DMS 273 (cell line): ENCODE data around the gene PTPRN2.

Source experiments
- DNase-seq: peaks from one replicate; lab custom pipeline; 2025; ENCODE audit not compliant: unreplicated experiment; lab: John Stamatoyannopoulos, UW

The PTPRN2 gene

DNA sequence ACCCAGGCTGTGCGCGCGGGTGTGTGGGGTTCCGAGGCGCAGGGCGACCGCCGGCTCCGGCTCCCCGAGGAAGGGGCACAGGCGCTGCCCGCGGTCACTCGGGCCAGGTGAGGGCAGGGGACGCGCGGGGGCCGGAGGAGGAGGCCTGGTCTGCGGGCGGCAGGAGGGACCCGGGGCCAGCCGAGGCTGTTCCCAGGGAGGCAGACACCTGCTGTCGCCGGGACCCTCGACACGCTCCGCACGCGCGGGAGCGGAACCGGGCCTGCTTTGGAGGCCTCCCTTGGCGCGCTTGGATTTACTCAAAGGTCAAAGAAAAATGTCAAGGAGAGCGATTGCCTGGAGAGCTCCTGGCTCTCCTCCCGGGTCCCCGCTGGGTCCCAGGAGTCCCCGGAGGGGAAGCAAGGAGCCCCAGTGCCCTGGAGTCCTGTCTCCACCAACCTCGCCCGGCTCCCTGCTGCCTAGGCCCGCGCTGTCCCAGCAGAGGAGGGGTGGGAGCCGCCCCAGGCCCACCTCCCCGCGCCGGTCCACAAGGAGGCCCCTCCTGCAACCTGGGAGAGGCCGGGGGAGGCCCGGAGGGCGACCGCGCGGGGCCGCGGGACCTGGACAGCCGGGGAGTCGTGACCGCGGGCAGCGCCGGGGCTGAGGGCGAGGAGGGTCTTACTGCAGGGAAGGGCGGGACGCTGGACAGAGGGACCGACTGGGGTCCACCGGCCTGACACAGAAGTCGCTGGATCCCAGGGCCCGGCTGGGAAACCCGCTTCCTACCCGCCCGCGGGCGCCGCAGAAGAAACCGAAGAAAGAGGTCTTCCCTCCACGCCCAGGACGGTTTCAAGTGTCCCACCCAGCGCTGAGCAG lies 902.0 kb downstream of the PTPRN2 start:
- DNase-seq, result no peak

DNA sequence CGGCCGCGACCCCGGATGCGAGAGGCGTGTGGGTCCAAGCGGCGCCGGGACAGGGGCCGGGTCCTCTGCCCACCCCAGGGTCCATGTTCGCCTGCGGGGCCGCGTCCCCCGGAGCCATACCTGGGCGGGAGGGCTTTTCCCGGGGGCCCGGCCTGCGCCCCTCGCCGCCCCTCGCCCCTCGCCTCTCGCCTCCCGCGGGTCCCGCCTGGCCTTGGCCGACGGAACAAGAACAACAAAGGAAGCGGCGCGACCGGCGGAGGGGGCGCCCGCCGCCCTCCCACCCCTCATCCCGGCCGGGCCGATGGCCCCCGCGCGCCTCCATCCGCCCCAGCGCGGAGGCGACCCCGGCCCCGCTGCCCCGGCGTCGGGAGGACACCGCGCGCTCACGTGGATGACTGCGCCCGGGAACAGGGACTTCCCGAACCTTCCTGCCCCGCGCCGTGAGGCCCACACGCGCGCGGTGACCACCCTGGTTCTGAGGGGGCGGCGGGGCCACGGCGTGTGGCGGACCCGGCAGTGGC lies 902.7 kb downstream of the PTPRN2 start:
- no peak for DNase-seq

DNA sequence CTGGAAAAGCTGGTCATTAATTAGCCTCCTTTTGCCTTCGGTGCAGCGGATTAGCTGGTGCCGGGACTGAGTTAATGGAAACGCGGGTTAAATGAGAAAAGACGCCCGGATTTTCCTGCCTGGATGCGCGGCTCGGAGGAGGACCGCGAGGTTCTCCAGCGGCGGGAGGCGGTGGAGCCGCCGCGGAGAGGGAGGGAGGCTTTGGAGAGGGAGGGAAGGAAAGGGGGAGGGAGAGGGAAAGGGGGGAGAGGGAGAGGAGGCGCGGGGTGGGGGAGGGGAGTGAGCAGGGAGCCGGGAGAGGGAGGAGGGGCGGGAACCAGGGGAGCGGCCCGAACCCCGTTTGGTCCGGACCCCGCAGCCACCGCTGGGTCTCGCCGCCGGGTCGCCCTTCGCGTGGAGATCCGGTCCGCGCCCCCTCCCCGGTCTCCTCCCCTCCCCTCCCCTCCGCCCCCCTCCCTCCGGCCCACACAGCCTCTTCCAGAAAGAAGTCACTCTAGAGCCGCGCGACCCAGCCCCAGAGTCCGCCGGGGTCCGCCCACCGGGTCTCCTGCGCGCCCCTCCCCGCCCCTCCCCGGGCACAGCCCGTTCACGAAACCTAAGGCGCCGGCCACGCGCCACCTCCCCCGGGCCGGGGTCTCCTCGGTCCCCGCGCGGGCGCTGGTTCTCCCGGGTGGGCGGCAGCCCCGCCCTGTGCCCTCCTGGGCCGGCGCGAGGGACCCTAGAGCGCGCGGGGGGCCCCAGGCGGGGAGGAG lies 903.3 kb downstream of the PTPRN2 start:
- no peak for DNase-seq

DNA sequence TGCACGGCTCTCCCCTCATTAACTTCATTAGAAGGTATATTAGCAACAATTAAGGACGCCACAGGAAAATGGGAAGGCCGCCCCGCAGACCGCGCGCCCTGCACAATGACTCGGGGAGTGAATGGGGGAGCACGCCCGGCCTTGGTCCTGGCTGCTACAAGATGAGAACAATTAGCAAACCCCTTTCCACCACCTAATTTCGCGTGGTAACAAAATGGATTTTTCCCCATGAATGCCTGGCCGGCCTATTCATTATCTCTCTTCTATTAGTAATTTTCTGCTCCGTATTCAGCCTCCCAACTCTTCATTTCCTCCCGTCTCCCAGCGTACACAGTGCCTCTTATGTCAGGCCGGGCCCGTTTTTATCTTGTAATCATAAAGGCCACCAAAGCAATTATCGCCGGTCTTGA lies 903.9 kb downstream of the PTPRN2 start:
- DNase-seq, result no peak

DNA sequence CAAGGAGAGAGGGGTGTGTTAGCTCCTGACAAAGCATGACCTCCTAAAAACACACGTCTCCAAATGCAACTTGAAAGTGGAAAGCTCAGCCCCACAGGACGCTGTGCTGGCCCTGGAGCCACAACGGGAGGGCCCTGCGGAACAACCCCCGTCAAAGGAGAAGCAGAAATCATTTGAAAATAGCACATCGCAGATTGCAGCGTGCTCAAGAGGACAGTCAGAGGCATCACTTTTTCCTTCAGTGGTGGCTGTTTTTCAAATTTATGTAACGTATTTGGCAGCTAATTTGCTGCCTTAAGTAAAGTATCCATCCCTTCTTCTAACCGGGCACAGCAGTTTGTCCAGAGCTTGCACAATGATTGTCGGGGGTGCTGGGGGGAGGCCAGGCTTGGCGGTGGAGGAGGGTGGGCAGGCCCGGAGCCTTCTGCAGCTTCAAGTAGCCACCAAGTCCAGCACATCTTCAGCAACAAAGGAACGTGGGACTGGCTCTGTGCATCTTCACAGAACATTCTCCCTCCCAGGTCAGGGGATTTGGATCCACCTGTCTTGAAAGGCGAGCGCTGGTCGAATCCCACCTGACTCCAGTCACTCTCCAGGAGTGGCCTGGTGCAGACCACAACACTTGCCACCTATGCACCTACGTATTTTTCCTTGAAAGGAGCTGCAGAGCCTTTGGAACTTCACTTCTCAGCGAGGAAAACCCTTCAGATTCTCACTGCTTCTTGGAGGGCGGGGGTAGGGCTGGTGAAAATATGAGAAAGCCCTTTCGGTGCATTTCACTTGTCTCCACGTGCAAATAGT lies 904.5 kb downstream of the PTPRN2 start:
- DNase-seq, result no peak

DNA sequence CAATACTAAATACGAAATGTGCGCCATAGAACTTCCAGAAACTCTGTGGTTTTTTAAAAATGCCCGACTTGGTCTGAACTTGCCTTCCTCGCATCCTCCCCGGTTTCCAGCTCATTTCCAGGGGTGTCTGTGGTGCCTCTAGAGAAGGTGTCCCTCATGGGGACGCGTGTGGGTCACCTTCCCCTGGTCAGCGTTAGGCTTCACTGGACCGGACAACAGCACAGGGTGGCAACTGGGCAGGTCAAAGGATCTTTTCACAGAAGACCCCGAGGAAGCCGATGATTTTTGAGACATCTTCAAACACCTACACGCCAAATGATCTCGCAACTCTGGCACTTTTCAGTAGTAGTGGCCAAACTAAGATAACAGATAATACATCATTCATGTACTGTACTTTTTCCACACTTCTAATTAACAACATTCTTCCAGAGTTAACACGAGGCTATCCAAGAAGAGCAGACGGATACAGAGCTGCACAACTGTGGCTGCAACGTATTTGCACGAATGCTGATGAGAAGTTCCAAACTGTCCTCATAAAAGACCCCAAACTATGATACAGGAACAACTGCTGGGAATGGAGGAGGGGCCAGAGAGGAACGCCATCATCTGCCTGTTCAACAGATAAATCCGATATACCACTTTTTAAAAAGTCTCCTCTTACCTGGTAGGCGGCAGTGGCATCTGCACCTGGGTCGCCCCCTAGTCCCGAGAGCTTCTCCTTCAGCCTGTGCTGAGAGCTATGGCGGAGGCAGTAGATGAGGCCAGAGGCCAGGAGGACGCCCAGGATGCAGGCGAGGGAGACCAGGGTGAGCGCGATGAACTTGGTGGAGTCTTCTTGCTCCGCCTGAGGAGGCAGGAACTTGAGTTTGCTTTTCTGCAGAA lies 905.3 kb downstream of the PTPRN2 start:
- no peak for DNase-seq

DNA sequence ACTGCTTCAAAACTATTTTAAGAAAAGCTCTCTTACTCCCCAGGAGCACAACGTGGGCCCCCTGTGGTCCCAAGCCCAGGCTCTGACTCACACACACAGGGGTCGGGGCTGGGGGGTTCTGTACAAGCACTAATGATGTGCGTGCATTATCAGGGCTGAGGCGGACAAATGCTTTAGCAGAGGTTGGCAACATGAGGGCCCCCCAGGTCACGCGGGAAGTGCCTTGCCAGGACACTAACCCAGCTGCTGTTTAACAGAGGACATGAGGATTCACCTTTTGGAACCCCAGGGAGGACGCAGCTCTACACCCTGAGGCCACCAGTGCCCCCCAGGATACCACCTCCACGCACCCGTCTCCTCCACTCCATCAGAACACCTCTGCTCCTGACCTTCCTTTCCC lies 908.0 kb downstream of the PTPRN2 start:
- DNase-seq, result no peak

DNA sequence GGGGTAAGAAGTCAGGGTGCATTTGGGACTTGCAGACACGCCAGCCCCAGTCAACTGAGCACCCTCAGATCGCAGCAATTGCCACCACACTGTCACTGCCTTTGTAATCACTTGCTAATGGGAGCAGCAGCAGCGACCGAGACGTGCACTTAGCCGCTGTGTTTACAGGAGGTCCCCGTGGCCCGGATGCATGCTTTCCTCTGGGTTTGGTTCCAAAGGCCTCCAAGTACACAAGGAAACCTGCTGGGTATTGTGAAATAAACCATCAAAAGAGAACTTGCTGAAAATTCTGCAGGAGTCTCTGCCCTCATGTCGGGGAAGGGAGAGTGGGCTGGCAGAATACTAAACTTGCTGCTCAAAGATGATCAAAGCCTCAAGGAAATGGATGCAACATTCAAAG lies 909.1 kb downstream of the PTPRN2 start:
- DNase-seq, result no peak

DNA sequence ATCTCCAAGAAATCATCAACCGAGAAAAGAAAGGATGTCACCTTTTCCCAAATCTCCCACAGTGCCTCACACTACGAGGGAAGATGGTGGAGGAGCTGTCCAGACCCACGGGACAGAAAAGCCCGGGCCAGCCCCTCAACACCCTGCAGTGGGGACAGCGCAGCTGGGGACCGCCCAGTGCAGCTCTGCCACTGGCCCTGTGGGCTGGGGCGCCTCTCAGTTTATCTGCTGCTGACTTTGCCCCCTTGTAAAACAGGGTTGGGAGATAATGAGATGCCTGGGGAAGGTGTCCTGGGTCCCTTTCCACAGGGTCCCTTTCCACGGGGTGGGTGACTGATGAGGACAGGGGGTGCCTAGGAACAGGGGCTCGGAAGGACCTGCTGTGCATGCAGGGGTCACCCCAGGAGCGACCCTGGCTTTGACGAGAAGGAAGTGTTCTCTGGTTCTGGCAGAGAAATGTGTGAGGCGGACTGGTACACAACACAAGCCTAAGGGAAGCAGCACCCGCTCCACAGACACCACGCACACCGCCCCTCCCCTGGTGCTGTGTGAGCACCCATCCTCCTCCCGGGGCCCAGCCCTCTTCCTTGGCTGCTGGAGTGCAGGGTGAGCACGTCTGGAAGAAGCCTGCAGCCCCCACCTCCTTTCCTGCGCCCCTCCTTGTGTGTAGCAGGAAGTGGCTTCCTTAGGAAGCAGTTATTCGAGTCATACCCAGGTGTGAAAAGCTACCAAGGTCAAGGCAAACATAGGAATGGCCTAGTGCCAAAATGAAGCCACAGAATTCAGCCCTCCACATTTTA lies 911.0 kb downstream of the PTPRN2 start:
- DNase-seq, result no peak

DNA sequence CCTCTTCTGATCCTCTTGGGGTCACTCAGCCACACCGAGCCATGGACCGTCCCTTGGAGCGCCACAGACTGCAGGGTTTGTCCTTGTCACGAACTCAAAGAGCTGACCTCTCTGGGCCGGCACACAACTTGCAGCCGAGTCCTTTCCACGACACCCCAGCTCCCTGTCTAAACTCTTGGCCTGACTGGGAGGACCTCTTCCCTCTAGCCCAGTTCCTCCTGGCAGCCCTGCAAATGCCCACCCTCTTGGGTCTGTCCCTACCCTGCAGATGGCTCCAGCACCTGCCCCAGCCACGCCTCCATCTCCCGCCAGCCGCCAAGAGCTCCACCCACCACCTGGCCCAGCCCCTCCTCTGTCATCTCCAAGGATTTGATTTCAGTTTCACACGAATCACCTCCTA lies 911.6 kb downstream of the PTPRN2 start:
- DNase-seq, result no peak

DNA sequence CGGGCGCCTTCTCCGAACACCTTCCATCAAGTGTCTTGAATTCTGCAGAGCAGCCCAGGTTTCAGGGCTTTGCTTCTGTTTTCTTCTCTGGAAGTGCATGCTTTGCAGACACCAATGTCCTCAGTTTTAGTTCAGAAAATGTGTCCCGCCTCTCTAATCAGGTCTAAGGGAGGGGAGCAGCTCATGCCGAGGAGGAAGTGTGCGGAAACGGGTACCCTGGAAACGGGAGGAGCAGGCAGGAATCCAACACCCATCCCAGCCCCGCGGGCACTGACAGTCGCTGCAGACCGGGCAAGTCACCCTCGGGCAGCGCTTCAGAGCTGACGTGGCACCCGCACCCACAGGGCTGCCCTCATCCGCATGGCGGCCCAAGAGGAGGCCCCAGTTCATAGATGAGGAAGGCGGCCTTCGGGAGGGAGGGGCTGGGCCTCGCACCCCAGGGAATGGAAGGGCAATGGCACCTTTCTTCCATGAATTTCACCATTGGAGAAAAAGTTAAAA lies 912.1 kb downstream of the PTPRN2 start:
- no peak for DNase-seq

DNA sequence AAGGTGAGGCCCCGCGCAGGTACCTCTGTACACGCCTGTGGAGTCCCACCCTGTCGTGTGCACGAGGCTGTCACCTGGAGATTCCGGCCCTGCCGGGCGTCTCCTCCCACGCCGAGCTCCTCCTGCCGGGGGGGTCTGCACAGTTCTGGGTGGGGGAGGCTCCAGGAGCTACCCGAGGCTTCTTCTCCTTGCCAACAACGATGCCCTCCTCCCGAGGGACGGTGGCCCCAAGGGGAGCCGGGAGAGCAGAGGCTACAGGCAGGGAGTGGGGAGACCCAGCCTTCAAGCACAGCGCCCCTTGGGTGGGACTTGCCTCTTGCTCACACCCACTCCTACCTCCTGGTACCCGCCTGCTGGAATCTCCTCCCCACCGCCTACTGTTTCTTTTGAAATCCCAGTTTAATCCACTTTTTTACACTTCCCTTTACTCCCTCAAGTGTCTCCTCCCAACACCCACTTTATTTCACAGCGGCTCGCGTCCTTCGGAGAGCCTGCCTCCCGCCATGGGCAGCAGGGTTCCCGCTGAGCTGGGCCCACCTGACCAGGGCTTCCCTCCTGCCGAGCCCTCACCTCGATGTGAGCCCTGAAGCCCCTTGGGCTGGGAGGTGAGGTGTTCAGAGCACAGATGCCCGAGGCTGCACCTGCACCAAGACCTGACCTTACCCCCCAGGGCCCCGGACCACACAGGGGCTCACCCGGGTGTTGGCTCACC lies 912.8 kb downstream of the PTPRN2 start:
- DNase-seq, result no peak

DNA sequence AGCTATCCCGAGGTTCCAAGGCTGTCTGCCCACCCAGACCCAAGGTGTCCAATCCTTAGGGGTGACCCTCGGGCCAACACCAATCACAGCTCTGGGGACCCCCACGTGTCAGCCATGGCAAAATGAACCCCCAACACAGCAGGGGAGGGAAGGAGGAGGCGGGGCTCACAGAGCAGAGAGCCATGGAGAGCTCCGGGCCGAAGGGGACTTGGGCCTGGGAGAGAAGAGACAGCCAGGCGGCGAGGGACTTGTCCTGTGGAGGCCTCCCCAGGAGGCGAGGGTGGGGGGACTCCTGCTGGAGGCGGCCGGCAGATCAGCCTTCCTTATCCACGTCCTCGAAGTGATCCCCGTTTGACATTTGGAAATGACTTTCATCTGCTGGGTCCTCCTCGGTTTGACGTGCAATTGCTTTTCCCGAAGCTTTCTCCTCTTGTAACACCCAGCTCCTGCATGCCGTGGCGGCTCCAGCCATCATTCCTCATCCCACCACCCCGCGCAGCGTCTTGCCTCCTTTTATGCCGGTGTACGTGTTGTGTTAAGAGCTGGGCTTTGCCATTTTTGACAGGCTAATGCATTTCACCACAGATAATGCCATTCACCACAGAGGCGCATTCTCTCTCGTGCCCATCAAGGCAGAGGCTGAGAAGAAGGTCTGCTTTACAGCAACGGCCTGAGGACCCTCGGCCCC lies 913.5 kb downstream of the PTPRN2 start:
- no peak for DNase-seq

DNA sequence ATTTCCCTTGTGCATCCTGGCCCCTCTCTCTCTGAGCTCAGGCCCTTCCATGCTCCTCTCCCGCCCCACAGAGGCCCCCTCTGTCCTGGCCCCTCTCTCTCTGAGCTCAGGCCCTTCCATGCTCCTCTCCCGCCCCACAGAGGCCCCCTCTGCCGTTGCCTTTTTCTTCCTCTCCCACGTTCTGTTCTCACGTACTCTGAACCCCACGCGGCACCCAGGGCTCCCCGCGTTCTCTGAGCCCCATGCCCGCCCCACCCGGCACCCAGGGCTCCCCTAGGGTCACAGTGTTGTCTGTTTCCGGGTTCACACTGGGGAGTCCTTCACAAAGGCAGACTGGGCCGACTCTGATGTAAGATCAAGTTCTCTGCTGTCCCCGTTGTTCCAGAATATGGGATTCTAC lies 914.0 kb downstream of the PTPRN2 start:
- no peak for DNase-seq

DNA sequence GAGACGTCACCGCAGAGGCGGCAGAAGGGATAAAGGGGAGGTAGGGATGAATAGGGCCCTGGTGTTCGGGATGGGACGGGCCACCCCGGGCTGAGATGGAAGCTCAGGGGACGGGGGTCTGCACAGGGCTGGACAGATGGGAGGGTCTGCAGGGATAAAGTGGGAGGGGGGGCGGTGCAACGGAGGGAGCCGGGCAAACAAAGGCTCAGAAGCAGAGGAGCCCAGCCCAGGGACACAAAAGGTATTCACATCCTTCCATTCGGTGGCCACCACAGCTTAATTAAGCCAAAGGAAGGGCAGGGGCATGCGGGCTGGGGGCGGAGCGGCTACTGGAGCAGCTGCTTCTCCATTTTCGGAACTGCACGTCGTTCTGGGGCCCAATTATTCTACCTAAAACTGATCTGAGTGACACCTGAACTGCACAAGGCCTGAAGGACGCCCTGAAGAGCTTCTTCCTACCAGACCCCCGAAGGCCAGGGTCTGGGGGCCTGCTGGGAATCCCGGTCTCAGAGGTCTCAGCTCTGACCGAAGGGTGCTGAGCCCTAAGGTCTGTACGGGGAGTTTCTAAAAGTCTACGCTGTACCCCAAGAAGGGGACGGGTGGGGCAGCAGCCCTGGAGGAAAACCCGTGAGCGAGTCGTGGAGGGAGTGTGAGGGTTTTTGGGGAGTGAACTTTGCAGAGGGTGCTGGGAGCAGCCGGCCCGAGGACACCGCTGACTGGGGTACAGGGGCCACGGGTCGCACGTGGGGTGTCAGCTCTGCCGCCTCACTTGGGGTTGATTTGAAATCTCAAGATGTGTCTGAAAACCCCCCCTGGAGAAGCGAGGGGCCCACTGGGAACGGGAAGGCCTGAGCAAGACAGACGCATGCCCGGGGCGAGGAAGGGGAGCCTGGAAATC lies 916.0 kb downstream of the PTPRN2 start:
- no peak for DNase-seq

DNA sequence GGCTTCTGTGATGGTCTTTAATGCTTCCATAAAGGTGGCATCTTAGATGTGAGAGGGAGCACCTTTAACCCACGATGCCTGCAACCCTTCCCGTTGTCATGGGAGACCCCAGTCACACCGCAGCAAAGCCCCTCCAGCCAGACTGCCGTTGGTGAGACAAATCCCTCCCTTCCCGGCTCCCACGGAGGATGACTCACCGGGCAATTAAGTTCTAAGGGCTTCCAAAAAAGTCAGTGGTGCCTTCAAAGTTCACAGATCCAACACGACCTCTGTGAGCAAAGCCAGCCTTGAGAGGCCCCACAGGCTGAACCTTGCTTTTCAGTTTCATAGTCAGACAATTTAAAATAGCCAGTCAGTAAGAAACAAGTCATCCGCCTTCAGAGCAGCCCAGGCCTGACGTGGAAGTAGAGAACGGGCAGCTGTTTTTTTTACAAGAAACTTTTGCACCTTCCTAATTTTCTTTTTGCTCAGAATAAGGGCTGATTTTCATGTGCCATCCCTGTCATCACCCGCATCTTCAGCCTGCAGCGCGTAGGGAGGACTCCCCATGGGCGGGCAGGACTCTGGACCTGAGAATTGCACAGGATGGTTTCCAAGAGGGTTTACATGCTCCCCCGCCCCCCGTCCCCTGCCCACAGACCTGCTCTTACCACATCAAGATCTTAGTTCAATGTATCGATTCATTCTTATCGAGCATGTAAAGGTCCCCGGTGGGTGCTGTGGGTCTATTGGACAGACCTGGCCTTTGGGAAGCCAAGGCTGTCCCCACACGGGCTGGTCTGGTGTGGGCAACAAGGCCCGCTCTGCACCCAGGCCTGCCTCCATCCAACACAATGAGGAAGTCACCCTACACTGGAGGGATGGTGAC lies 916.9 kb downstream of the PTPRN2 start:
- peak; percentile 15 for DNase-seq
